ENCODE data around the gene DDX39B.

Gene DDX39B

DNA sequence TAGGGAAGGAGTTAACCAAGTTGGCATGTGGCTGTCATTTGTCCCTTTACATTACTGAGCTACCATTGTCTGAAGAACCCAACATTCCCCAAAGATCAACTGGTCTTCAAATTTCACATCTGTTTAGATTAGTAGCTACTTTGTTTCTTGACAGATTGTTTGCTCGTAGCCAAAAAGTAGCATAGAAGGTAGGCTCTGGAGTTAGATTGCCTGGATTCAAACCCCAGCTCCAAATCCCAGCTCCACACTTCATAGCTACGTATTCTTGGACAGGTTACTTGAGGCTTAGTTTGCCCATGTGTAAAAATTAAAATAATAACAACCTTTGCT lies 6.7 kb upstream of the DDX39B start:
- DNase-seq (ENCODE audit: low read depth, low spot score): no peak

DNA sequence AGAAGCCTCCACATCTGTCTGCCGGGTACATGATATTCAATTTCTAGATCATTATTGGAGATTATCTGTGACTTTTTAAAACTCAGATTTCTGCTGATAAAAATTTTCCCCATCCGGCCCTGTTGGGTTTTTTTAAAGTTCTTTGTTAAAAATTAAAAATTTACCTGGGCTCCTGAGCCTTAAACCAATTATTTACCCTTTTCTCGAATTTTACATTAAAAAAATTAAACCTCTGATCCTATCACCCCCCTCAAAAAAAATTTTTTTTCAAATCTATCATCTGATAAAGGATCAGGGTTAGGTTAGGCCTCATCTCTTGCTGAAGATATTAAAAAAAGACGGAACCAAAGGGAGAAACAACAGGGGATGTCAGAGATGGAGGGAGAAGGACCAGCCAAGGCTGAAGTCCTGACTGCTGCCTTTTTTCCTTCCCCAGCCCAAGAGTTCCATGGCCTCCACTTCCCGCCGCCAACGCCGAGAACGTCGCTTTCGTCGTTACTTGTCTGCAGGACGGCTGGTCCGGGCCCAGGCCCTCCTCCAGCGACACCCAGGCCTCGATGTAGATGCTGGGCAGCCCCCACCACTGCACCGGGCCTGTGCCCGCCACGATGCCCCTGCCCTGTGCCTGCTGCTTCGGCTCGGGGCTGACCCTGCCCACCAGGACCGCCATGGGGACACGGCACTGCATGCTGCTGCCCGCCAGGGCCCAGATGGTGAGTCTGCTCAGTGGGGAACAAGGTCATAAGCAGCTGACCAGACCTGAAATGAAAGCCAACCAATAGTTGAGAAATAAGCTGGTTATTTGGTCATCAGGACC lies 6.1 kb upstream of the DDX39B start:
- DNase-seq (ENCODE audit: low read depth, low spot score): no peak

DNA sequence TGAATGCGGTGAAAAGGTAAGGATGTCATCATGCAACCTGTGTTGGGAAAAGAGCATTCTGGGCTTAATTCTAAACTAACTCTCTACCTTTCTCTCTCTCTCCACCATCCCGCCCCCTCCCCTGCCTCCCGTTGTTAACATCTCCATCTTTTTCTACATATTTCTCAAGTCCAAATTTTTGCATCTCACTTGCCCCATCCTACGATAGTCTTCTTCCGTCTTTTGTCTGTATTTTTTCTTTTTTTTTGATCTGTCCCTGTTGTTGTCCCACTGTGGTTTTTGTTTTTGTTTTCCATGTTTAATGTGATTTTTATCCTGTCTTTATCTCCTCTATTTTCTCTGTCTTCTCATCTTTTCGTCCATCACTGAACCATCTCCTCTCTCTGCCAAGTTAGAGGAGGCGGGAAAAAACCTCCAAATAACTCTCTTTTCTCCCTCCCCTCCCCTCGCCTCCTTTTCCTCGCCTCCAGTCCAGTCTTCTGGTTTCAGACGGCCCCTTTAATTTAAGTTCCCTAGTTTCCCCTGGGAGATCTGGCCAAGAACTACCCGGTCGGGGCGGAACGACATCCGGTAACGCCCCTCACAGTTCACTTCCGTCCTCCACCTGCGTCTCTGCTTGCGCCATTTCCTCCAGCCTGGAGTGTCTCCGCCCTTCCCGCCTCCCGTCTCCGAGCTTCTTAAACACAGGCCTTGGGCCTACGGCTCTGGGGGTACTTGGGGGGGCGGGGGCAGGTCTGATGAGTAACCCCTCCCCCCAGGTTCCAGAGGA lies 5.3 kb upstream of the DDX39B start, which contains the start of gene NFKBIL1:
Gene NFKBIL1, plus strand, starts transcription at position 651 of the 769 bp plus-strand sequence. Its CDS starts 87 bp downstream, at position 738.
- DNase-seq (ENCODE audit: low read depth, low spot score): peak; percentile 81

DNA sequence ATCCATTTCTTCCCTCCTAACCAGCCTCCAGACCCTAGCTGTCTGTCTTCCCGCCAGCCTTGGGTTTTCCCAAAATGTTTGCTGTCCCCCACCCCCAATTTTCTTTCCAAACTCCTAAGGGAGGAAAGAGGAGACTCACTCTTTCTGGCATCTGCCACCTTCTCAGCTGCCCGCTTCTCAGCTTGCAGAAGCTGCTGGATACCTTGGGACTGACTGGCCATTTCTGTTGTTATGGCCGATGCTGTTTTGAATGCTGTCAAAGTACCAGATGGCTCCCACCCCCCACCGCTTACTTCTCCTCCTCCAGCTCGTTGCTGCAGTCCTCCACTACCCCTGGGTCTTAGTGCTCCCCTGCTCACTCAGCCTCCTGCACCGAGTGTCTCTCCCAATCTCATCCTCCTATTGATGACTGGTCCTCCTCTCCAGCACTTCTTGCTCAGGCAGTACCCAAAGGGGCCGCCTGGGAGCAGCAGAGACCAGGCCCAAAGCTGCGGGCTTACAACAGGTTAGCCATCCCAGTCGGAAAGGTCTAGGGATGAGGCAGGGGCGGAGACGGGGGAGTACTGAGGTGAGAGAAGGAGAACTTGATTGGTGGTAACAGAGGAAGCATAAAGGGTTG lies 4.6 kb upstream of the DDX39B start, which contains the start of gene ATP6V1G2:
Gene ATP6V1G2, minus strand, starts transcription at position 270 of the 619 bp plus-strand sequence. Its CDS starts 49 bp downstream, at position 221.
- DNase-seq (ENCODE audit: low read depth, low spot score): peak; percentile 74

DNA sequence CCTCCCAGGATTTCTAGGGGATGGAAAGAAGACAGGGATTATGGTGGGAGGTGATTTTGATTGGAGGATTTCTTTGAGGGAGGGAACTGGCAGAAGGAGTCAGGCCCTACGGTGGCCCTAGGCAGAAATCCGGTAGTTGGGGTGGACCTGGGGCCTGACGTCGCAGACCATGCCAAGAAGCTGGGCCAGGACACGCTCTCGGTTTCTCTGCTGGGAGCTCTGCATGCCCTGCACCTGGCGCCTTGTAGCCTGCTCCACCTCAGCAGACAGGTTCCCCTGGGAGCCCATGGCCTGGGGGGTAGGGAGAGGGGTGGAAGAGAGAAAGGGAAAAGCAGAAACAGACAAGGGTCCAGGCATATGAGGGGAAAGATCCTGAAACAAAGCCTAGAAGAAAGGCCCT lies 3.5 kb upstream of the DDX39B start:
- DNase-seq (ENCODE audit: low read depth, low spot score): no peak

DNA sequence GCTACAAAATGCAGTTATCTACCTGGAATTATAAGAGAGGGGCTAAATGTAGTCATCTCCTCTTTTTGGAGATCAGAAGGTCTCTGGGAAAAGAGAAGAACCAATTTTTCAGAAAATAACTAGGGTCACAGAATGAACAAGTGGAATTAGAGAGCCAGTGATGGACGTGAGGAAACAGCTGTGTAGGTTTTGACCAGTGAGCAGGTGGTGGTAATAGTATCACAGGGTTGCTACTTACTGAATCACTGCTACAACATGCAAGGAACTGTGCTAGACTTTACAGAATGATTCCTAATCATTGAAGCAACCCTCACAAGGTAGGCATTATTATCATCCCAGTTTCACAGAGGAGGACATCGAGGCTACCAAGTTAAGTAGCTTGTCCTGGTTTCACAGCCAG lies 2.9 kb upstream of the DDX39B start:
- no peak for DNase-seq (ENCODE audit: low read depth, low spot score)

DNA sequence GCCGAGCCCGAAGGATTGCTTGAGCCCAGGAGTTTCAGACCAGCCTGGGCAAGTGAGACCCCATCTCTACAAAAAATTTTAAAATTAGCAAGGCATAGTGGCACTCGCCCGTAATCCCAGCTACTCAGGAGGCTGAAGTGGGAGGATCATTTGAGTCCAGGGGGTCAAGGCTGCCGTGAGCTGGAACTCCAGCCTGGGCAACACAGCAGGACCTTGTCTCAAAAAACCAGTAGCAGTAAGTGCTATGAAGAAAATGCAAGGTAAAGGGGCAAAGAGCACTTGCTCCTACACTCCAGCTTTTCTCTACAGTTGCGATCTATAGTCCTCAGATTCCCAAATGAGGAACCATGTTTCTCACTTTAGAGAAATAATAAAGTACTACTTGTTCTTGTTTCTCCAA lies 1.8 kb upstream of the DDX39B start:
- DNase-seq (ENCODE audit: low read depth, low spot score): no peak

- DNase-seq (ENCODE audit: low read depth, low spot score): peak; percentile 45
These were observed 645 bp downstream of the DDX39B start for GRCh38 chr6:31541059-31541657.

GRCh38 chr6:31540640-31541039 lies 1.2 kb downstream of the DDX39B start:
- DNase-seq (ENCODE audit: low read depth, low spot score): no peak

- no peak for DNase-seq (ENCODE audit: low read depth, low spot score)
These were observed 2.9 kb downstream of the DDX39B start for GRCh38 chr6:31538805-31539400.

DNA sequence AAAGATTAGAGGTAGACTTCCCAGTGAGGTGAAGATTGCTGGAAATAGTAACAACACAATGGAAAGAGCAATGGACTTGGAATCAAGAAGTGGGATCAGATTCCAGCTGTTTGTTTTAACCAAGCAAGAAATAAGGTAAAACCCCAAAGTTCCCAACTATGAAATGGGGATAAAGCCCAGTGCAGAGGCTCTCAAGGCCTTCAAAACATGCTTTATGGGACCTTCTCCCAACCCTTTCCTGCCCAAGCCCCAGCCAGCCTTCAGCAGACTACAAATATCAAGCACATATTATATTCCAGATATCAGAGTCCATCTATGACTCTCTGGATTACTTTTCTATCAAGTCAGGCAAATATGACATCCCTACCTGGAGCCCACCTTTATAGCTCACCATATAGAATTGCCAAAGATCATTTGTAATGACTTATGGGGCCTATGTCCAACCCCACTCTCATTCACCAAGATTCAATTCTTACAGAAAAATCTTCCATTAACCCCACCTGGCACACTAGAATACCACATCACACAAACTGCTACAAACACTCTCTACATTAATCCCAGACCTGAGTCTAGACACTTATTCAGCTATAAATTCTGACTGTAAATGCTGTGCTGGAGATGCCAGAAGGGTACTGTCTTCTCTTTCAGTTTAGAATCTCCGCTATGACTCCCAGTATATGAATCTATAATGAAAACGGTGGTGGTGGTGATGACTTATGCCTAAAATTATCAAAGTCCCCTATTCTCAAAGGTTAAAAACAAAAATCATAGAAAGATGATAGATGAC lies 6.1 kb downstream of the DDX39B start:
- DNase-seq (ENCODE audit: low read depth, low spot score): no peak

GRCh38 chr6:31534521-31535040 lies 7.2 kb downstream of the DDX39B start:
- no peak for DNase-seq (ENCODE audit: low read depth, low spot score)

DNA sequence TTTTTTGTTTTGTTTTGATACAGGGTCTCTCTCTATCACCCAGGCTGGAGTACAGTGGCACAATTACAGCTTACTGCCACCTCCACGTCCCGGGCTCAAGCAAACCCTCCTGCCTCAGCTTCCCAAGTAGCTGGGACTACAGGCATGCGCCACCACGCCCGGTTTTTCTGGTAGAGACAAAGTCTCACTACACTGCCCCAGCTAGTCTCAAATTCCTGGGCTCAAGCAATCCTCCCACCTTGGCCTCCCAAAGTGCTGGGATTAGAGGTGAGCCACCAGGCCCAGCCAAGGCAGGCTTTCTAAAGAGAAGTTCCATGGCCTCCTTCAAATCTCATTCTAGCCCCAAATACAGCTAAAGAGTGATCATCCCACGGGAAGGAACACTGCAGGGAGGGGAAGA lies 7.8 kb downstream of the DDX39B start:
- DNase-seq (ENCODE audit: low read depth, low spot score): no peak

DNA sequence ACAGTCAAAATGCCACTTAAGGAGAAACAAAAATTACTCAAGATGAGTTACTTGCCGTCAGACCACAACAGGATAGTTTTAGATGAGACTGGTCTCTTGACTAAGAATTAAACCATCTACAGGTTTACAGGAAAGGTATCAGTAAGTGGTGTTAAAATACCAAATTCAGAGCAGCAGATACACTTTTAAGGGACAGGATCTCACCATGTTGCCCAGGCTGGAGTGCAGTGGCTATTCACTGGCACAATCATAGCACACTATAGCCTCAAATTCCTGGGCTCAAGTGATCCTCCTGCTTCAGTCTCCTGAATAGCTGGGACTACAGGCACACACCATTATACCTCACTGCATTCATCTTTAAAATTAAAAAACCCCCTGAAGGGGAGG lies 8.4 kb downstream of the DDX39B start:
- no peak for DNase-seq (ENCODE audit: low read depth, low spot score)

- DNase-seq (ENCODE audit: low read depth, low spot score): no peak
These were observed 9.0 kb downstream of the DDX39B start for GRCh38 chr6:31532644-31533454.

GRCh38 chr6:31531771-31532643 lies 9.8 kb downstream of the DDX39B start:
- no peak for DNase-seq (ENCODE audit: low read depth, low spot score)

- DNase-seq (ENCODE audit: low read depth, low spot score): no peak
These were observed 10.6 kb downstream of the DDX39B start for GRCh38 chr6:31531162-31531561.

GRCh38 chr6:31530659-31531058 lies 11.1 kb downstream of the DDX39B start:
- DNase-seq (ENCODE audit: low read depth, low spot score): no peak

Measured in activated CD4-positive, CD25-positive, alpha-beta regulatory T cell treated with anti-CD3 and anti-CD28 coated beads, Interleukin-2, amount 50 U/mL, for 16 hours (primary cell).